Fibroblast of lung (primary cell): ENCODE results near the gene SLC22A7.

Experiments used
- CTCF ChIP-seq, 2 donors: IDR thresholded peaks in 1 of 2; conservative IDR thresholded peaks in 1 of 2; 1 replicate in 1 of 2; 2 replicates in 1 of 2; pipeline ENCODE4 v1.5.1; 2011 to 2012; ENCODE audit warnings: low read length in 2 of 2, control low read depth in 1 of 2, inconsistent platforms in 1 of 2, low read depth in 1 of 2, mild to moderate bottlenecking in 1 of 2
- EZH2 ChIP-seq: IDR thresholded peaks from 2 replicates; pipeline ENCODE4 v1.5.1; 2012; ENCODE audit warnings: low read length, control low read depth, mild to moderate bottlenecking; ENCODE audit errors: missing control alignments

GRCh38 chr6:43276577-43277305 is 21.3 kb upstream of the SLC22A7 start:
- no peak for TF ChIP-seq CTCF (conservative IDR thresholded peaks at IDR 0.05 in 1 of 2, IDR thresholded peaks at IDR 0.05 in 1 of 2; ENCODE audit: low read depth in 1 of 2, low read length in 2 of 2)
- no peak for TF ChIP-seq EZH2
